HG02981 (cell line): ENCODE measurements around the gene MILR1.
"Not testable (repeated sequence)": the region's sequence is repeated elsewhere in the genome, so short reads cannot be mapped to it uniquely, and the experiment has no call there.

Source experiments
- ATAC-seq: cut with Tn5 transposase; IDR thresholded peaks from one replicate; pipeline ENCODE4 v1.9.1; 2021; ENCODE audit warnings: mild to moderate bottlenecking, moderate library complexity; ENCODE audit not compliant: unreplicated experiment

Gene MILR1

DNA sequence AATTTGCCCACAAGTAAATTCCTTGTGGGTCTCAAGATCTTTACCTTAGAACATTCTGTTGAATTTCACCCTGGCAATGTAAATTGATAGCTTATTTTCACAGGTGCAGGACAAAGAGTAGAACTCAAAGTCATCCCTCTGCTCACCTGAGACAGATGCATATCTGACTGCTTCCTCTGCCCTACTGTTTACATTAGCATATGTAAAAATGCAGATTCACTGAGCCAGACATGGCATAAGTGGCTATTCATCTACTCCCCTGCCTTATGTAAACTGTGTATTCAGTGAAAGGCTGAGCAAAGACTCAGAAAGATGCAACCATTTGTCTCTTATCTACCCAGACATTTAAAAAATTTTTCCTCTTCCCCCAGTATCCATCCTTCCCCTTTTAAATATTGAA is 22.3 kb upstream of the MILR1 start:
- no peak for ATAC-seq

DNA sequence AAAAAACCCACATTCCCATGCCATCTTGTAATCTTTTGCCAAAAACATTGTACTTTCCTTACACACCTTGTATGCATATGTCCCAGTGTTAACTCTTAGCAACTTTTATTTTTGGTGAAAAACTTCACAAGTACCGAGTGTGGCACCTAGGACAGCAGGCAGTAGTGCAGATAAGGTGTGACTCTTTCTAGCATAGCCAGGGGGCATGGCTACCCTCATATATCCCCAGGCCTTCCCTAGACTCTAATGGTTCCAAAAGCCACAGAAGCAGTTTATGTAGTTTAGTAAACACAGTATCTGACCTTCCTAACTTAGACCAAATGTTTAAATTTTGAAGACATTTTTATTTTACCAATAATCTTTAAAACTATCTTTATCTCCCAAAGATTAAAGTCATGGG is 20.5 kb upstream of the MILR1 start:
- no peak for ATAC-seq

DNA sequence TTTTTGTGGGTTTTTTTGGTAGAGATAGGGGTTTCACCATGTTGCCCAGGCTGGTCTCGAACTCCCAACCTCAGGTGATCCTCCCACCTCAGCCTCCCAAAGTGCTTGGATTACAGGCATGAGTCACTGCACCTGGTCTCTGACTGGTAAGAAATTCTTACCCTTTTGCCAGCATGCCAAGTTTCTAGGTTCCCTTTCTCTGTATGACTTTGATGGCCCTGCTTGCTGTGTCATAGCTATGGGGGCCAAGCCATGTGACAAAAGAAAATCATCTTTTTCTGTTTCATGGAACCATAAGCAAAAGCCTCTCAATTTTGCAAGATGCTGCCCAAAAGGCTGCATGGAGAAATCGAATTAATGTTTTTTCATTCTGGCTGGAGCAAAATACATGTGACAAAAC is 18.9 kb upstream of the MILR1 start:
- ATAC-seq = not testable (repeated sequence)

DNA sequence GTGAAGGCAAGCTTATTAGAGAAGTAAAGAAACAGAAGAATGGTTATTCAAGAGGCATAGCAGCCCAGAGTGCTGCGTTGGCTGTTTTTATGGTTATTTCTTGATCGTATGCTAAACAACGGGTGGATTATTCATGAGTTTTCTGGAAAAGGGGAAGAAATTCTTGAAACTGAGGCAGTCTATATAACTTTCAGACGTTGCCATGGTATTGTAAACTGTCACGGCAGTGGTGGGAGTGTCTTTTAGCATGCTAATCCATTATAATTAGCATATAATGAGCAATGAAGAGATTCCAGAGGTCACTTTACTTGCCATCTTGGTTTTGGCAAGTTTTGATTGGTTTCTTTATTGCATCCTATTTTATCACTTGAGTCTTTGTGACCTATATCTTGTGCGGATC is 17.4 kb upstream of the MILR1 start:
- ATAC-seq = no peak

DNA sequence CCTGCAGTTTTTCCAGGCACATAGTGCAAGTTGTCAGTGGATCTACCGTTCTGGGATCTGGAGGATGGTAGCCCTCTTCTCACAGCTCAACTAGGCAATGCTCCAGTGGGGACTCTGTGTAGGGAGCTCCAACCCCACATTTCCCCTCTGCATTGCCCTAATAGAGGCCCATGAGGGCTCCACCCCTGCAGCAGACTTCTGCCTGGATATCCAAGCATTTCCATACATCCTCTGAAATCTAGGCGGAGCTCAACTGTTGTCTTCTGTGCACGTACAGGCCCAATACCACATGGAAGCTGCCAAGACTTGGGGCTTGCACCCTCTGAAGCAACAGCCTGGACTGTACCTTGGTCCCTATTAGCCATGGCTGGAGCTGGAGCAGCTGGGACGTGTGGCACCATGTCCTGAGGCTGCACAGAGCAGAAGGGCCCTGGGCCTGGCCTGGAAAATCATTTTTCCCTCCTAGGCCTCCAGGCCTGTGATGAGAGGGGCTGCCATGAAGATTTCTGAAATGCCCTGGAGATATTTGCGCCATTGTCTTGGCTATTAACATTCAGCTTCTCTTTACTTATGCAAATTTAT is 10.9 kb upstream of the MILR1 start:
- ATAC-seq = no peak

DNA sequence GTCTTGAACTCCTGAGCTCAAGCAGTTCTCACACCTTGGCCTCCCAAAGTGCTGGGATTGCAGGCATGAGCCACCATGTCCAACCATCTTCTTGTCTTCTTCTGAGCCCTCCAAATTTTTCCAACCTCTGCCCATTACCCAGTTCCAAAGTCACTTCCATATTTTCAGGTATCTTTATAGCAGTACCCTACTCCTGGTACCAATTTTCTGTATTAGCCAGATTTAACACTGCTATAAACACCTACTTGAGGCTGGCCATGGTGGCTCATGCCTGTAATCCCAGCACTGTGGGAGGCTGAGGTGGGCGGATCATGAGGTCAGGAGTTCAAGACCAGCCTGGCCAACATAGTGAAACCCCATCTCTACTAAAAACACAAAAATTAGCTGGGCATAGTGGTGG is 9.4 kb upstream of the MILR1 start:
- not testable (repeated sequence) for ATAC-seq

DNA sequence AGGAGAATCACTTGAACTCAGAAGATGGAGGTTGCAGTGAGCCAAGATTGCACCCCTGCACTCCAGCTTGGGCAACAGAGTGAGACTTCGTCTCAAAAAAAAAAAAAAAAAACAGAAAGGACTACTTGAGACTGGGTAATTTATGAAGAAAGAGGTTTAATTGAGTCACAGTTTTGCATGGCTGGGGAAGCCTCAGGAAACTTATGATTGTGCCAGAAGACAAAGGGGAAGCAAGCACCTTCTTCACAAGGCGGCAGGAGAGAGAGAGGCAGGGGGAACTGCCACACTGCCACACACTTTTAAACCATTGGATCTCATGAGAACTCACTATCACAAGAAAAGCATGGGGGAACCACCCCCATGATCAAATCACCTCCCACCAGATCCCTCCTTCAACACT is 9.0 kb upstream of the MILR1 start:
- no peak for ATAC-seq

DNA sequence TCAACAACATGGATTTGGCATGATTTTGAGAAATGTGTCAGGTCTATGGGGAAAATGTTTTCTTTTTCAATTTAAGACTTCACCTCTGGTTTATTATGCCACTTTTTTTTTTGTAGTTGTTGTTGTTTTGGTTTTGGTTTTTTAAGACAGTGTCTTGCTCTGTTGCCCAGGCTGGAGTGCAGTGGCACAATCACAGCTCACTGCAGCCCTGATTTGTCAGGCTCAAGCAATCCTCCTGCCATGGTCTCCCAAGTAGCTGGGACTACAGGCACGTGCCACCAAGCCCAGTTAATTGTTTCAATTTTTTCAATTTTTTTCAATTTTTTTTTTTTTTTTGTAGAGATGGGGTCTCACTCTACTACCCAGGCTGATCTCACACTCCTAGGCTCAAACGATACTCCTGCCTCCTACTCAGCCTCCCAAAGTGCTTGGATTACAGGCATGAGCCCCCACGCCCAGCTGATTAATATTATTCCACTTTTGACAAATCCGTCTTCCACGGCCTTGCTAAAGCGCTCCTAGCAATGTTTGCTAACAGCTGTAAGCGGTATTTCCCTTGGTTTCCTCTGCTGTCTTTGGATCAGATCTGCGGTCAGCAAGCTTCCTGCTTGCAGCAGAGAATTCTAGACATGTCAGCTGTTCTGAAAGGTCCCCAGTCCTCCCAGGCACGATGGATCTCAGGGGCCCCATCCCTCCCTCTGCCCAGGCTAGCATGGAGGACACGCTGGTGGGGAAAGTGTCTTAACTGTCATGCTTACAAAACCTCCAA is 7.0 kb upstream of the MILR1 start:
- no peak for ATAC-seq

DNA sequence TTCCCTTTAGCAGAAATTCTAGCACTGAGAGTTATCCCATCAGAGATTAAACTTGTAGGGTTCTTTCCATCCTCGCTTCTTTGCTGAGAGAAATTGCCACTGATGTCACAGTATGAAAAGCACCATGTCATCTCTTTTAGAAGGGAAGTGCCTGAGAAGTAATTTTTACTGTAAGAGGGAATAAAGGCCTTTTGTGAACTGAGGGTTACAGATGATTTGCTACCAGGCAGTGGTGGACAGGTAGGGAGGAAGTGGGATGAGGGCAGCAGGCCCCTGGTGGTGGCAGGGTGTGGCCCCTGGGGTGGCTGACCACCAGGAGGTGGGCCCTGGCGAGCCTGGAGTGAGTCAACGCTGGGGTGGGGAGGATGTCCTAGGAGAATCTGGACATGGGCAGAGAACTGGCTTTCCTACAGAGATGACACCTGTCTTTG is 6.4 kb upstream of the MILR1 start:
- no peak for ATAC-seq

DNA sequence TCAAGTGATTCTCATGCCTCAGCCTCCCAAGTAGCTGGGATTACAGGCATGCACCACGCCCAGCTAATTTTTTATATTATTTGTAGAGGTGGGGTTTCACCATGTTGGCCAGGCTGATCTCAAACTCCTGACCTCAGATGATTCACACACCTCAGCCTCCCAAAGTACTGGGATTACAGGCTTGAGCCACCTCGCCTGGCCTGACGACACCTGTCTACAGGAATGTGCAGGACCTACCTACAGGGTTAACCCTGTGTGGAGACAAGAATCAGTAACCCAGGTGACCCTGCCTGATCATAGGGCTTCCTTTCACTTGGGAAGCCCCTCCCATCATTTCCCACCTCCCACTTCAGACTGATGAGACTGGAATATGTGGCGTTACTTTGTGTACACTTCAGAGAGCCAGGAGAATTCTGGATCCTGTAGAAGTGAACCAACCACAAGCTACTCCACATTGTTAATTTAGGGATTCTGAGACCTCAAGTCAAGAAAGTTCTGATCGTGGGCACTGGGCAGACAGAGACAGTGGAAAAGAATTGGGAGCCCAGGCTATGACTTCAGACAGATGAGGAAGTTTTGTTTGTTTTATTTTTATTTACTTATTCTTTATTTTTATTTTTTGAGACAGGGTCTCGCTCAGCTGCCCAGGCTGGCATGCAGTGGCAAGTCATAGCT is 5.7 kb upstream of the MILR1 start:
- ATAC-seq = no peak

DNA sequence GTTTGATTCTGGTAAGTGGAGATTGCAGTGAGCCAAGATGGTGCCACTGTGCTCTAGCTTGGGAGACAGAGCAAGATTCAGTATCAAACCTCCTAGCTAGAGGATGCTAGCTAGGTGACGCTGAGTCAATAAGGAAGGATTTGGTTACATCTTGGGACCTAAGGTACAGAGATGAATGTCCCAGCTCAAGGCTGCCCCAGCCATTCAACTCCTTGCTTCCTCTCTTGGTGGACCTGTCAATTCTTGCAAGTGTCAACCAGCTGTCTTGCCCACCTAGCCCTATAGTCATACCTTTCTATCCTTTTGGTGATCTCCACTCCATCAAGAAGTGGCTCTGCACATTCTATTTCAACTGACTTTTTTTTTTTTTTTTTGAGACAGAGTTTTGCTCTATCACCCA is 1.4 kb upstream of the MILR1 start:
- ATAC-seq = no peak

DNA sequence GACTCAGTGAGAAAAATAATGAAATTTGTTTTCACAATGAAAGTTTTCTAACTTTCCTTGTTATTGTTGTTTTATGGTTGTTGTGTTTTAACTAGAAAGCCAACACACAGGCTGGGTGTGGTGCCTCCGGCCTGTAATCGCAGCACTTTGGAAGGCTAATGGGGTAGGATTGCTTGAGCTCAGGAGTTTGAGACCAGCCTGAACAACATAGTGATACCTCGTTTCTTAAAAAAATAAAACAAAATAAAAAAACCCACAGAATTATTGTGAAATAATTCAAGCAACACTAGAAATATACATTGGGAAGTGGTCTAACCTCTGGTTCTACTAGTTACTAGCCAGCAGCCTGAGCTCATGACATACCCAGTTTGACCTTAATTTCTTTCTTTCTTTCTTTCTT is 630 bp downstream of the MILR1 start:
- ATAC-seq = no peak

DNA sequence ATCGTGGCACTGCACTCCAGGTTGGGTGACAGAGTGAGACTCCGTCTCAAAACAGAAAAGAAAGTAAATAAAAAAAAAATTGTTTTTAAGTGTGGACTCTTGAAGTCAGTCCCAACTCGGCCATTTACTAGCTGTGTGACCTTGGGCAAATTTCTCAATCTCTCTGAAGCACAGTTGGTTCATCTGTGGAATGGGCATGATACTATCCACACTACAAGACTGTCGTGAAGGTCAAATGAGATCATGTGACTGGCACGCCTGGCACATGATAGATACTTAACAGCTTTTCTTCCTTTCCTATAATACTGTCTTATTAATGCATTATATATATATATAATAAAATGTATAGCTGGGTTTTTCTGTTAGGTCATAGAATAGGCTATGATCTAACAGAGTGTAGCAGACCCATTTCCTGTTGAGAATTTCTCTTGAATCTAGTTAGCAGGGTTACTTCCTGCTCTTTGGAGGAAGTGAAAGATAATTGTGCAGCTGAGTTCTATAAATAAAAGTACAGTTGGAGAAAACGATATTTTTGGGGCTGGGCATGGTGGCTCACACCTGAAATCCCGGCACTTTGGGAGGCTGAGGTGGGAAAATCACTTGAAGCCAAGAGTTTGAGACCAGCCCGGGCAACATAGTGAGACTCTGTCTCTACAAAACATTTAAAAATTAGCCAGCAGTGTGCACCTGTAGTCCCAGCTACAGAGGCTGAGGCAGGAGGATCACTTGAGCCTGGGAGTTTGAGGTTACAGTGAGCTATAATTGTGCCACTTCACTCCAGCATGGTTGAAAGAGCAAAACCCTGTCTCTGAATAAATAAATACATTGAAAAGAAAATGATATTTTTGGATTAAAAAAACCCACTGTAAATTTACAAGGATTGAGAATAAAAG is 7.3 kb downstream of the MILR1 start:
- ATAC-seq = no peak

DNA sequence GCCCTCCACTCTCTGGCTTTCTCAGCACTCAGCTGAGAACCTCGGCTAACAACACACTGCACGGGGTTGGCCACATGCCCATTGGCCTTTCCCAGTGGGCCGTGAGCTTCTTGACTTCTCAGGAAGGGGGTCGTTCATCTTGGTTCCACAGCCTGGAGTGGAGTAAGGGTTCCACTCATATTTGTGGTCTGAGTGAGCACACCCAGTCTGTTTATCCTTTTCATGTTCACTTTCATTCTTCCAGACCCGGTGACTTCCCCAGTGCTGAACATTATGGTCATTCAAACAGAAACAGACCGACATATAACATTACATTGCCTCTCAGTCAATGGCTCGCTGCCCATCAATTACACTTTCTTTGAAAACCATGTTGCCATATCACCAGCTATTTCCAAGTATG is 8.2 kb downstream of the MILR1 start:
- no peak for ATAC-seq

DNA sequence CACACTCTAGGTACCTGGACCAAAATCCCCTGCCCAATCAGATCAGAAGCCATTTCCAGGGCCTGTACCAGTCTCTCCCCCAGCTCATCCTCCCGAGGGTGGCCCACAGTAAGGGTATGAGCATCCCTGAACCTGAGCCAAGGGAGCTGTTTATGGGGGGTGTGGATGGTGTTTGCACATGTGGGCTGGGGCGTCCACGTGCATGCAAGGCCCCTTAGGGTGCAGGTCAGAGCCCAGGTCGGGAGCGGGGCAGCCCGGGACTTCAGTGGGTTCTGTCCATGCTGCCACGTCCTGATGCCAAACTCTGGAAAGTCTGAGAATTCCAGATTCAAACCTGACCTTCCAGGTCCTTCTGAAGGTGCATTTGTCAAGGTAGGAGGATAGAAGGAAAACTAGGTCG is 9.8 kb downstream of the MILR1 start:
- ATAC-seq = no peak

DNA sequence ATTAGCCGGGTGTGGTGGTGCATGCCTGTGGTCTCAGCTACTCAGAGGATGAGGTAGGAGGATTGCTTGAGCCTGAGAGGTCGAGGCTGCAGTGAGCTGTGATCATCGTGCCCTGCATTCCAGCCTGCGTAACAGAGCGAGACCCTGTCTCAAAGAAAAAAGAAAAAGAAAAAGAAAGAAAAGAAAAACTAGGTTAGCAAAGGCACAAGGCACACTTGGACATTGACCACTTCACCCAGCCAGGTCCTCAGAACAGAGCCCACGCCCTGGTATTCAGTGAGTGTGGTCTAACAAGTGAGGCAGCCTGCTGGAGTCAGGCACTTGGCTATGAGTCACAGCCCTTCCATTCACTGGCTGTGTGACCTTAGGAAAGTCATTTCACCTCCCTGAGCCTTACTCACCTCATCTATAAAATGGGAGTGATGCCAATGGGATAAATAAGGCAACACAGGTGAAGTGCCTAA is 10.4 kb downstream of the MILR1 start:
- ATAC-seq = no peak

DNA sequence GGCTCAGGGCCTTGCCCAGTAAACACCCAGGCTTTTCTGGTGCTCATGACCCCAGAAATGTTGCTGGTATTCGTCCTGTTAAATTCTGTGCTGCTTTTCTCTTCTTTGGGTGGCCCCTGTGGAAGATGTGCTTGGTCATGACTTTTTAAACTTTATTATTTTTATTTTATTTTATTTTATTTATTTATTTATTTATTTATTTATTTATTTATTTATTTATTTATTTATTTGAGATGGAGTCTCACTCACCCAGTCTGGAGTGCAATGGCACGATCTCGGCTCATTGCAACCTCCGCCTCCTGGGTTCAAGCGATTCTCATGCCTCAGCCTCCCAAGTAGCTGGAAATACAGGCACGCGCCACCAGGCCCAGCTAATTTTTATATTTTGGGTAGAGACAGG is 10.9 kb downstream of the MILR1 start:
- ATAC-seq = not testable (repeated sequence)

DNA sequence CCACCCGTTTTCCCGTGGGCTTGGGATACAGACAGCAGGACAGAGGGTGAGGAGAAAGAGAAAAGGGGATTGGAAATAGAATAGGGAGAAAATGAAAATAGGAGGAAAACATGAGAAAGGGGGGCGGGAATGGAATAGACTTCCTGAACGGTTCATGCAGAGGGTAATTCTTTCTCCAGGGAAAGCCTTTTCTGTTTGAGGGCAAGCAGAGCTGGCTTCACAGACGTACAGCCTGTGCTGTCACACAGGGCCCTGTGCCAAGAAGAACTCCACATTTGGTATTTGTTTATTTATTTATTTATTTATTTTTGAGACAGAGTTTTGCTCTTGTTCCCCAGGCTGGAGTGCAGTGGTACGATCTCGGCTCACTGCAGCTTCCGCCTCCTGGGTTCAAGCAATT is 12.0 kb downstream of the MILR1 start:
- ATAC-seq = no peak

DNA sequence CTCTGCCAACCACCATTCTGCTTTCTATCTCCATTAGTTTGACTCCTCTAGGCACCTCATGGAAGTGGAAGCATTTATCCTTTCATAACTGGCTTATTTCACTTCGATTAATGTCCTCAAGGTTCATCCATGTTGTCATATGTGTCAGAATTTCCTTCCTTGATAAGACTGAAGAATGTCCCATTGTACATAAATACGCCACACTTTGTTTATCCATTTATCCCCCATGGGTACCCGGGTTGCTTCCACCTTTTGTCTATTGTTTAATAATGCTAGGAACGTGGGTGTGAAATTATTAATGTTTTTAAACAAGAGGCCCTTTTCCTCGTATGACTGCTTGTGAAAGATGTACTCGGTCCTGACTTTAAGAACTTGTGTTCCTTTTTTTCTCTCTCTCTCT is 12.9 kb downstream of the MILR1 start:
- no peak for ATAC-seq

DNA sequence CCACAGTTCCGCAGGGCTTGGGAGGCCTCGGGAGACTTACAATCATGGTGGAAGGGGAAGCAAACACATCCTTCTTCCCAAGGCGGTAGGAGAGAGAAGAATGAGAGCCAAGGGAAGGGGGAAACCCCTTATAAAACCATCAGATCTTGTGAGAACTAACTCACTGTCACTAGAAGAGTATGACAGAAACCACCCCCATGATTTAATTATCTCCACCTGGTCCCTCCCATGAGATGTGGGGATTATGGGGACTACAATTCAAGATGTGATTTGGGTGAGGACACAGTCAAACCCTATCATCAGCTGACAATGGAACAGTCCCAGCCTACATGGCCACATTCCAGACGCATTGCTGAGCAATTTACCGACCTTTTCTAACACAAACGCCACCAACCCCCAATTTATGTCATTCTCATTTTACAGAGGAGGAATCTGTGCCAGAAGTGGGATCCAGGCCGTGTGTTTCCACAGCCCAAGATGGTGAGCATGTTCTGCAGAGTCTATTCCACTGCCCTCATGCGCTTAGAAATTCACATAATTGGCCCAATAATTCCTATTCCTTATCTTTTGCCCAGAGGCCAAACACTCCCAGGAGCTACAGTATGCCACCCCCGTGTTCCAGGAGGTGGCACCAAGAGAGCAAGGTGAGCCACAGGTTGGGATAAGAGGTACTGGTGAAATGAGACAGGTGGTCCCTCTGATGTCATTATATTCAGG is 17.3 kb downstream of the MILR1 start:
- no peak for ATAC-seq

DNA sequence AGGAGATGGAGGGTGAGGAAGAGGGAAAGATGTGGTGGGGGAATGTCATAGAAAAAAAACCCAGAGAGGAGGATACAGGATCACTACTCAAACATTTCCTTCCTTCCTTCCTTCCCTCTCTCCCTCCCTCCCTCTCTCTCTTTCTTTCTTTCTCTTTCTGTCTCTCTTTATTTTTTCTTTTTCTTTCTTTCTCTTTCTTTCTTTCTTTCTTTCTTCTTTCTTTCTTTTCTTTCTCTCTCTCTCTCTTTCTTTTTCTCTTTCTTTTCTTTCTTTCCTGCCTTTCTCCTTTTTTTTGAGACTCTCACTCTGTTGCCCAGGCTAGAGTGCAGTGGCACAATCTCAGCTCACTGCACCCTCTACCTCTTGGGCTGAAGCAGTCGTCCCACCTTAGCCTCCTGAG is 17.9 kb downstream of the MILR1 start:
- not testable (repeated sequence) for ATAC-seq
